Measurements from ENCODE around the gene FAM78A.

FAM78A gene

GRCh38 chr9:131276094-131276888, at the start of gene FAM78A:
FAM78A (minus strand) TSS chr9:131276510; CDS start chr9:131276179, 331 bp downstream.
- peak in 5 of 56 donors; percentile 15 to 44 (median 19) for DNase-seq

- DNase-seq = no peak
Measured at GRCh38 chr9:131324736-131325679, 48.7 kb upstream of the FAM78A start.

DNA sequence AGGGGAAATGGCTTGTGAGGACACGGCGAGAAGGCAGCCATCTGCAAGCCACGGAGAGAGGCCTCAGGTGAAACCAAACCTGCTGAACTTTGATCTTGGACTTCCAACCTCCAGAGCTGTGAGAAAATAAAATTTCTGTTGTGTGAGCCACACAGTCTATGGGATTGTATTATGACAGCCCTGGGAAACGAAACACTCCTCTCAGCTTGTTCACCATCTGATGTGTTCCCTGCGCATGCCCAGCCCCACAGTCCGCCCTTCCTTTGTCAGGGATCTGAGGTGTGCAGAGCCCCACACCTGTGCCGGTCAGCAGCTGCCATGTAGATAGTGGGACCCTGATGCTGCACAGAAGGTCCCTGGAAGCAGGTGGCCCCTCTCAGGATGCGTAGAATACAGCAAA, 47.3 kb upstream of the FAM78A start:
- no peak for DNase-seq

DNA sequence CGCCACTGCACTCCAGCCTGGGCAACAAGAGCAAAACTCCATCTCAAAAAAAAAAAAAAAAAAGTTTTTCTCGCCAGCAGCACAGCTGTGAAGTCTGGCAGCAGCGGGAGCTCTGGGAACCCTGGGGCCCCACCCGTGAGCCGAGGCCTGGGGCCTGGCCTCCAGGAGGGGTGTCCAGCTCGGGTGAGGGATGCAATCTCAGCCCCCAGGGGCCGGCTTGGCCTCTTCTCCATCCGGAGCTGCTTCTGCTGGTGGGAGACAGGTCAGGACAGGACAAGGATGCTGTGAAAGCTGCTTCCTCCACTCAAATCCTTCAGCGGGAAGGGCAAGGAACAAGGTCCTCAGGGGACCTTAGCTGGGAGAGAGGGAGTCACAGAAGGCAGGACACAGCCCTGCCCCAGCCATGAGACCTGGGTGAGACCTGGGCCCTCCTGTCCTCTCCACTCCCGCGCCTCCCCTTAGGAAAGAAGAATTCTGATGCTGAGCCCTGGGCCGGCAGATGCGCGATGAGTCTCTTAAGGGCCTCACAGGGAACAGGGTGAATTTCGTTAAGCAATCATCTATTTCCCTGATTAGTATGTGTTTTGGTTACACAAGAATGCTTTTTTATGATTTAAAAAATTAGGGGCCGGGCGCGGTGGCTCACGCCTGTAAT, 43.8 kb upstream of the FAM78A start:
- no peak for DNase-seq

GRCh38 chr9:131319486-131319885, 43.2 kb upstream of the FAM78A start:
- no peak for DNase-seq

DNA sequence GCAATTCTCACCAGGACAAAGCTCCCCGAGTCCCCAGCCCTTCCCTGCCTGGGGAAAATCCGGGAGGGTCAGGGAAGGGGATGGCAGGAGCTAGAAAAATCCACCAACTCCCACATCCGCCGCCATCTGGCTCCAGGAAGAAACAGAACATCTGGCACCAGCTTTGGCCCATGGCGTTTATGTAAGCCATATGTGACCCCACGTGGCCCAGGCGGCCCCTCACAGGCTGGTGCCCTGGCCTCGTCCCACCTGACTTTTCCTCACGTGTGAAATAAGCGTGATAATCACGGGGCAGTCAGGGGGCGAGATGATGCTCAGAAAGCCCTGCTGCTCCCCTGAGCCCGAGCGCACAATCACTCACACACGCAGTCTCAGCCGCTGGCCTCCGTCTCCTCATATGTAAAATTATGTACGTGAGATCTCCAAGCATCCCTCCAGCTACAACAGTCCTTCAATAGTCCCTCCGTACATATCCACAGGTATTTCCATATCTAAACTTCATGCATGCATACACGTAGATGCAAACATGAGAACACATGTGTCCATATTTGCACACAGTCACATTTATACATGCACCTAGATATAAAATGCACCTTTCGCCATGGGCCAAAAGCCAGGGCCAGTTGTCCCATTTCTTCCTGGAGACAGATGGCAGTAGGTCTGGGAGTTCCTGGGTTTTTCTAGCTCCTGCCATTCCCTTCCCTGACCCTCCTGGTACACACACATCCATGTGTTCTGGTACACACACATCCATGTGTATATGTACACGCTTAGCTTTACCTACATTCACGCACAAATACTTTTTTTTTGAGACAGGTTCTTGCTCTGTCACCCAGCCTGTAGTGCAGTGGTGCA, 42.1 kb upstream of the FAM78A start:
- DNase-seq = no peak

GRCh38 chr9:131312822-131313770, 36.8 kb upstream of the FAM78A start:
- DNase-seq = no peak

DNA sequence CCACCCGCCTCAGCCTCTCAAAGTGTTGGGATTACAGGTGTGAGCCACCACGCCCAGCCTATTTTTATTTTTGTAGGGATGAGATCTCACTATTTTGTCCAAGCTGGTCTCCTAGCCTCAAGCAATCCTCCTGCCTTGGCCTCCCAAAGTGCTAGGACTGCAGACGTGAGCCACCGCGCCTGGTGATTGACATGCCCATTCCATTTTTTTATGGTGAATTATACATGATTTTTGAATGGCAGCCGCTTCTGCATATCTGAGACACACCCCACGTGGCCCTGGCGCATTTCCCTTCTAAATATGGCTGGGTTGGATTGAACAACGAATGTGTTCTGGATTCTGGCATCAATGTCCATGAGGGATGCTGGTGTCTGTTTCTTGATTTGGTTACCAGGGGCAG, 35.9 kb upstream of the FAM78A start:
- no peak for DNase-seq

DNA sequence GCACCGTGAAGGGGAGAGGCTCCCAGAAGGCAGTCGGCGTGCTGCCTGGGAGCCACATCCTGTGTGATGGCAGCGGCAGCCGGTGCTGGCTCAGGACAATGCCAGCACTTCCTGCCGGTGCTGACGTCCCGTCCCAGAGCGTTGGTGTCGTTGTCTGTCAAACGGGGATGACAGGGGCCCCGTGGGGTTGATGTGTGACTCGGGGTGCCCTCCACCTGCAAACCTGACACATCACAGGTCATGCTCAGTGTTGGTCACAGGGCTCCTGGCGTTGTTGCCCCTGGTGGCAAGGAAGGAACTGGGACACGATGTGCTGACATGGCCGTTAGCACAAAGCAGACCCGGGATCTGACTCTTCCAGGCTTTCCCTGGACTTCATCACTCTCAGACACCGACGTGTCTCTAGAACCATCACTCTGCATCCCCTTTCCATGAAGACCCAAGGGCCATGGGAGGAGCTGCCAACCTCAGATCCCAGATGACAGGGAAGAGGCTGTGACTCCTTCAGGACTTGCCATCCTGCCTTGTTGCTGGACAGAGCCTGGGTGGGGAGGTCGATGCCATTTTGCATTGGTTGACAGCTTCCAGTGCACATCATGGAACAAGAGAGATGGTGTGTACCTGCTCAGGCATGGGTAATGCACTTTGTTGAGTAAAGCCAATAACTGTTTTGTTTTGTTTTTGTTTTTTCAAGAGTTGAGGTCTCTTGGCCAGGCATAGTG, 34.7 kb upstream of the FAM78A start:
- DNase-seq = no peak

- no peak for DNase-seq
Measured at GRCh38 chr9:131309530-131310276, 33.4 kb upstream of the FAM78A start.

GRCh38 chr9:131308906-131309529, 32.7 kb upstream of the FAM78A start:
- DNase-seq = no peak

DNA sequence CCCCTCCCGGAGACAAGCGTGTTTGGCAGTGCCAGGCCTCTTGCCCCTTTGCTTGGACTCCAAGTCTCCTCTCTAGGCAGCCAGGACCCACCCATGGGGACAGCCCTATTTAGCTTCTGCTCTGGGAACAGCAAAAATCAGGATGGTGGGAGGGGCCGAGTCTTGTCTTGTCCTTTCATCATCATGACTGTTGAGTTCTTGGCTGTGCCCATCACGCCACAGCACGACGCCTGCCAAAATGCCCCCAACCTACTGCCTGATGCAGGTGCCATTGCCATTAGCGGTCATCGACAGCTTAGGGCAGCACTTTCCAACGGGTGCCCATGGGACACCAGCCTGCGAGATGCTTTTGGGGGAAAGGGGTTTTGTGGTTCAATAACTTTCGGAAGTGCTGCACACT, 32.1 kb upstream of the FAM78A start:
- no peak for DNase-seq

- no peak for DNase-seq
Measured at GRCh38 chr9:131307974-131308373, 31.7 kb upstream of the FAM78A start.

GRCh38 chr9:131306397-131307004, 30.2 kb upstream of the FAM78A start:
- no peak for DNase-seq

- DNase-seq = no peak
Measured at GRCh38 chr9:131304676-131305355, 28.5 kb upstream of the FAM78A start.
